ENCODE results near the gene MAD1L1.

MAD1L1 gene

DNA sequence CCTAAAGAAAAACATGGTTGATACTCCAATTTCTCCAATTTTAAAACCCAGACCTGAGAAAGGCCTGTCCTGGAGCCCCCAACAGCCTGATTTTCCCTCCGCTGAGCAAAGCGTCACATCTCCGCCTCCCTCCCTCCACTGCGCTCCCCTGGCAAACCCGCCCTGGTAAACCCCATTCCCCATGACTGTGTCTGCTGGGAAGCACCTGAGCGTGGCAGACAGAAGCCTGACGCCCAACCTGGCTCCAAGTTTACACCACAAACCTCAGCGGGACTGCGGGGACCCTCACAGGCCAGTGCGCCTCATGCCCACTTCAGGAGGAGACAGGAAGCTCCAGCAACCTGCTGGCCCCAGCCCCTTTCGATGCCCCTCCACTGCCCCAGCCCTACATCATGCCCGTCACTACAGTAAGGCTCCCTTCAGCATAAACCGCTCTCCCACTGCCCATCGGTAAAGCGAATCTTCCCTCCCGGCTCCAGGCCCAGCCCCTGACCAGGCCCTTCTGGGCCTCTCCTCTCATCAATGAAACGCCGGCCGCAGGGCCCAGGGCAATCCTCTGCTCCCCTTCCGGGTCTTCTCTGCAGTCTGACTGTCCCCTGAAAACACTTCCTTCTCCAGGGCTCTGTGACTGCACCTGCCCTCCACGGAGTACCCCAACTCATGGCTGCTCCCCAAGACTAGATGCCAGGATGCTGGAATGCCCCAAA is 233.3 kb downstream of the MAD1L1 start:
- H3K27ac ChIP-seq (ENCODE audit: low read depth, low read length): no peak overlapping the region
- no peaks in the 10 kb centered on the region for H3F3A ChIP-seq (ENCODE audit: insufficient read depth)
- H3K36me3 ChIP-seq (ENCODE audit: low read length): no peaks in the 10 kb centered on the region
- H3K79me2 ChIP-seq (ENCODE audit: insufficient read depth, low read length): no peaks in the 10 kb centered on the region
- H2AFZ ChIP-seq (ENCODE audit: low read depth, low read length, severe bottlenecking): no peak overlapping the region
- no peaks in the 10 kb centered on the region for H3K27me3 ChIP-seq (ENCODE audit: low read length)
- TF ChIP-seq, protein P1, sequence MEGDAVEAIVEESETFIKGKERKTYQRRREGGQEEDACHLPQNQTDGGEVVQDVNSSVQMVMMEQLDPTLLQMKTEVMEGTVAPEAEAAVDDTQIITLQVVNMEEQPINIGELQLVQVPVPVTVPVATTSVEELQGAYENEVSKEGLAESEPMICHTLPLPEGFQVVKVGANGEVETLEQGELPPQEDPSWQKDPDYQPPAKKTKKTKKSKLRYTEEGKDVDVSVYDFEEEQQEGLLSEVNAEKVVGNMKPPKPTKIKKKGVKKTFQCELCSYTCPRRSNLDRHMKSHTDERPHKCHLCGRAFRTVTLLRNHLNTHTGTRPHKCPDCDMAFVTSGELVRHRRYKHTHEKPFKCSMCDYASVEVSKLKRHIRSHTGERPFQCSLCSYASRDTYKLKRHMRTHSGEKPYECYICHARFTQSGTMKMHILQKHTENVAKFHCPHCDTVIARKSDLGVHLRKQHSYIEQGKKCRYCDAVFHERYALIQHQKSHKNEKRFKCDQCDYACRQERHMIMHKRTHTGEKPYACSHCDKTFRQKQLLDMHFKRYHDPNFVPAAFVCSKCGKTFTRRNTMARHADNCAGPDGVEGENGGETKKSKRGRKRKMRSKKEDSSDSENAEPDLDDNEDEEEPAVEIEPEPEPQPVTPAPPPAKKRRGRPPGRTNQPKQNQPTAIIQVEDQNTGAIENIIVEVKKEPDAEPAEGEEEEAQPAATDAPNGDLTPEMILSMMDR (IDR thresholded peaks at IDR 0.05; ENCODE audit: insufficient read depth, low read length, poor library complexity, severe bottlenecking): no peak
- no peak for TF ChIP-seq EZH2phosphoT487 (conservative IDR thresholded peaks at IDR 0.05; ENCODE audit: low read length)
- H3K9me2 ChIP-seq (replicated peaks; ENCODE audit: insufficient read depth, low read length): no peaks in the 10 kb centered on the region
- H3K9me3 ChIP-seq (ENCODE audit: insufficient read depth, low read length): no peaks in the 10 kb centered on the region
- H3K9ac ChIP-seq (ENCODE audit: low read length): no peak overlapping the region
- H3K4me2 ChIP-seq (ENCODE audit: low read depth, low read length, poor library complexity, severe bottlenecking): no peak overlapping the region
- no peaks in the 10 kb centered on the region for H4K20me1 ChIP-seq (ENCODE audit: low read depth, low read length)
- no peak overlapping the region for H3K4me3 ChIP-seq (ENCODE audit: insufficient read depth, low read length, poor library complexity, severe bottlenecking)

DNA sequence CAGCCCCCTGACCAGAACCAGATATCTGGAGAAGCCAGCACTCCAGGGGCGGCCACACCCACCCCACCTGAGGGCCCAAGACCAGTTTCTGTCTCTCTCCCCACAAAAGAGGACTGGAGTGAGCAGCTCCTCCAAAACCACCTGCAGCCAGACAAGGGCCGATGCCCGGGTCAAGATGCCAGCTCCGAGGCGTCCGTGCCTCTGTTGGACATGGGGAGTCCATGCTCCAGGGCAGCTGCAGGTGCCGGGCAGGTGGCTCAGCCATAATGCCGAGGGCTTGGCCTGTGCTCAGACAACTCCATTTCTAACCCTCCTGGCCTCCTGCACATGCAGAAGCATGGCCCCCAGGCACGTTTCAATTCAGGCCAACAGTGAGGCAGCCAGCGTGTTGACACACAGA is 234.6 kb downstream of the MAD1L1 start:
- H3K9me3 ChIP-seq (ENCODE audit: insufficient read depth, low read length): no peaks in the 10 kb centered on the region
- H3K27me3 ChIP-seq (ENCODE audit: low read length): no peaks in the 10 kb centered on the region
- no peak overlapping the region for H3K27ac ChIP-seq (ENCODE audit: low read depth, low read length)
- H3K9ac ChIP-seq (ENCODE audit: low read length): no peak overlapping the region
- no peaks in the 10 kb centered on the region for H4K20me1 ChIP-seq (ENCODE audit: low read depth, low read length)
- H3K79me2 ChIP-seq (ENCODE audit: insufficient read depth, low read length): no peaks in the 10 kb centered on the region
- TF ChIP-seq, protein P1 (IDR thresholded peaks at IDR 0.05; ENCODE audit: insufficient read depth, low read length, poor library complexity, severe bottlenecking): no peak
- no peak for TF ChIP-seq EZH2phosphoT487 (conservative IDR thresholded peaks at IDR 0.05; ENCODE audit: low read length)
- no peaks in the 10 kb centered on the region for H3K9me2 ChIP-seq (replicated peaks; ENCODE audit: insufficient read depth, low read length)
- H3K36me3 ChIP-seq (ENCODE audit: low read length): no peaks in the 10 kb centered on the region
- H3F3A ChIP-seq (ENCODE audit: insufficient read depth): no peaks in the 10 kb centered on the region
- H2AFZ ChIP-seq (ENCODE audit: low read depth, low read length, severe bottlenecking): no peak overlapping the region
- no peak overlapping the region for H3K4me2 ChIP-seq (ENCODE audit: low read depth, low read length, poor library complexity, severe bottlenecking)
- H3K4me3 ChIP-seq (ENCODE audit: insufficient read depth, low read length, poor library complexity, severe bottlenecking): no peak overlapping the region

DNA sequence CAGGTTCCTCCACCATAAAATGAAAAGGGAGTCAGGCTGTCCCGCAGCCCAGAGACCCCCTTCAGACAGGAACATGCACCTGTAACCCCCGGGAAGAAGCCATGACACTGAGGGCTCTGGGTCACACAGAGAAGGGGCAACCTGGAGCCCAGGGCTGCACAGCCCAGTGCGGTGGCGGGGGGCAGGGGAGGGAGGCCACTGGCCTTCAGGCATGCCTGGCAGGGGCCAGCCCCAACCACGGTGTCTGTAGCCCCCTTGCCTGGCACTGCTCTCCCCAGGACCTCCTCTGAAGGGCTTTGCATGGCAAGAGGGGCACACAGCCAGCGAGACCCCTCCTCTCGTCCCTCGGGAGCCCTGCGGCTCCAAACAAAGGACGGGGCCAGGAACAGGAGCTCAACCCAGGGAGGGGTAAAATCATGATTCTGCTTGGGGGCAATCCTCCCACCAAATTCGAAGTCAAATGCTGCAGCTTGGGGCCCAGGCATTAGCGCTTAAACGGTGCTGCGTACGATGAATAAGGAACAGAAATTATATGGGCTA is 235.1 kb downstream of the MAD1L1 start:
- H3F3A ChIP-seq (ENCODE audit: insufficient read depth): no peaks in the 10 kb centered on the region
- no peaks in the 10 kb centered on the region for H3K36me3 ChIP-seq (ENCODE audit: low read length)
- TF ChIP-seq, protein P1 (IDR thresholded peaks at IDR 0.05; ENCODE audit: insufficient read depth, low read length, poor library complexity, severe bottlenecking): no peak
- no peaks in the 10 kb centered on the region for H4K20me1 ChIP-seq (ENCODE audit: low read depth, low read length)
- H3K4me3 ChIP-seq (ENCODE audit: insufficient read depth, low read length, poor library complexity, severe bottlenecking): no peak overlapping the region
- H3K79me2 ChIP-seq (ENCODE audit: insufficient read depth, low read length): no peaks in the 10 kb centered on the region
- no peak overlapping the region for H3K27ac ChIP-seq (ENCODE audit: low read depth, low read length)
- no peaks in the 10 kb centered on the region for H3K9me3 ChIP-seq (ENCODE audit: insufficient read depth, low read length)
- H3K9me2 ChIP-seq (replicated peaks; ENCODE audit: insufficient read depth, low read length): no peaks in the 10 kb centered on the region
- no peak overlapping the region for H3K4me2 ChIP-seq (ENCODE audit: low read depth, low read length, poor library complexity, severe bottlenecking)
- no peaks in the 10 kb centered on the region for H3K27me3 ChIP-seq (ENCODE audit: low read length)
- no peak overlapping the region for H2AFZ ChIP-seq (ENCODE audit: low read depth, low read length, severe bottlenecking)
- no peak overlapping the region for H3K9ac ChIP-seq (ENCODE audit: low read length)
